HG02943 (cell line): ENCODE measurements around the gene DMRTC2.
"Not testable (repeated sequence)": the region's sequence is repeated elsewhere in the genome, so short reads cannot be mapped to it uniquely, and the experiment has no call there.

ENCODE experiments used
- ATAC-seq: cut with Tn5 transposase; IDR thresholded peaks from one replicate; pipeline ENCODE4 v1.9.1; 2021; ENCODE audit warnings: mild to moderate bottlenecking, low read depth, moderate library complexity; ENCODE audit not compliant: unreplicated experiment

The DMRTC2 gene

DNA sequence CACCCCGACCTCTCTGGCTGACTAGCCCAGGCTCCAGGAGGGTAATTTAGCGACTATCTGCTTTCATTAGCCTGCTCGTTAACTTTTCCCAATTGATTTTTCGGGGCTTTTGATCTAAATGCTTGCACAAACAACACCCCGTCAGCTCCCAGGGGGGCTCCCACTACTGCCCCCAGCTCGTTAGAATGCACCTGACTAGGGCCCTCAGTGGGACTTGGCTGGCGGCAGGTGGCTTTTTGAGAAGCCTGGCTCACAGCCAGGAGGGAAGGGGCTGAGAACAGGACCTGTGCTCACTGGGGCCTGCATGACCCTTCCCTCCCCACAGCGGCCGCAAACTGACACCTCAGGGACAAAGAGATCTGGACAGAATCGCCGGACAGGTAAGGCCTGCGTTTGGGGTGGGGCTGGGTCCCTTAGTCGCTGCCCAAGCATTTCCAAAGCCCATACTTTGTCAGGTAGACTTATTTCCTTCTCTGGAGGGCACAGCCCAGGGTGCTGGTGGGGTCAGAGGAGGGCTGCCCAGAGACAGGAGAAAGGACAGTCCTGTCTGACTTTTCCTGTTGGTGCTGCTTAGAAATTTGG, 24.6 kb downstream of the DMRTC2 start:
- no peak for ATAC-seq

- ATAC-seq: no peak
These were observed 25.6 kb downstream of the DMRTC2 start for GRCh38 chr19:41870401-41870873.

DNA sequence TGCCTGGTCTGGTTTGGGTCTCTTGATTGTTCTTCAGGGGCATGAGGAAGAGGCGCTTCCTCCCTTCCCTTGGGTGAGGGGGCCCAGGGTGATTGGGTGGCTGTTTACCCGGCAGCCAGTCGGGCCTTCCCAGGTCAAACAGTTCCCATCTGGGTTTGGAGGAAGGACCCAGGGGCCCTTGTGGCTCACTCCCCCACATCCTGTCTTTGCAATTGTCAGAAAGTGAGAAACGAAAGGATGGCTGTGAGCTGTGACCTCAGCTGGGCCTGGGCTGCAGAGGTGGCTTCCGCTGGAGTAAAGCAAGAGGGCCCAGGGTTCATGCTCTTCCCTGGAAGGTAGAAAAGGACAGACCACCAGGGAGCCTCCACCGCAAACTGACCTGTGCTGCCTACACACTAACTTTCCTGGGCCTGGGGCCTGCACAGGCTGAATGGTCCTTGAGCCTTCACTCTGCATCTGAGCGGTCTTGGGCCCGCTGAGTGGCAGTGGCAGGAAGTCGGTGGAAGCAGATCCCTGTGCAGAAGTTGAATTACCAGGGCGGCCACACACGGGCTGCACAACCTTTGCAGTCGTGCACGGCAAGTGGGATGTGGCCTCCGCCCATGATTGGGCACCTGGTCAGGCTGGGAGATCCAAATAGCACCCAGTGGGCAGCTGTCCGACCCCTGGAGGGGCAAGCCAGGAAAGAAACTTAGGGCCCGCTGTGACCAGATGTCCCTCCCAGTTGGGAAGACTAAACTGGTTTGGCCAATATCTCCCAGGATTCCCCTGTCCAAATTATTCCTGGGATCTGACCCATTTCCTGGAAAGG, 26.9 kb downstream of the DMRTC2 start:
- peak; percentile 45 for ATAC-seq

DNA sequence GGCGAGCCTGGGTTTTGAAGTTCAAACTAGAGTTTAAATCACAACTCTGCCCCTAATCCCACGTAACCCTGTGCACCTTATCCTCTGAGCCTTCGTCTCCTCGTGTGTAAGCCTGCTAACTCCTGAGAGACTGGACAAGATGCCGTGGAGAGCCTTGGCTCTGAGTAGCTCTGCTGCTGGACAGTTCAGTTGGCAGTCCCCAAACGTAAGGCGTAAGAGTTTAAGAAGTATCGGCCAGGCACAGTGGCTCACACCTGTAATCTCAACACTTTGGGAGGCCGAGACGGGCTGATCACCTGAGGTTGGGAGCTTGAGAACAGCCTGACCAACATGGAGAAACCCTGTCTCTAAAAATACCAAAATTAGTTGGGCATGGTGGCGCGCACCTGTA, 27.5 kb downstream of the DMRTC2 start:
- ATAC-seq: no peak

DNA sequence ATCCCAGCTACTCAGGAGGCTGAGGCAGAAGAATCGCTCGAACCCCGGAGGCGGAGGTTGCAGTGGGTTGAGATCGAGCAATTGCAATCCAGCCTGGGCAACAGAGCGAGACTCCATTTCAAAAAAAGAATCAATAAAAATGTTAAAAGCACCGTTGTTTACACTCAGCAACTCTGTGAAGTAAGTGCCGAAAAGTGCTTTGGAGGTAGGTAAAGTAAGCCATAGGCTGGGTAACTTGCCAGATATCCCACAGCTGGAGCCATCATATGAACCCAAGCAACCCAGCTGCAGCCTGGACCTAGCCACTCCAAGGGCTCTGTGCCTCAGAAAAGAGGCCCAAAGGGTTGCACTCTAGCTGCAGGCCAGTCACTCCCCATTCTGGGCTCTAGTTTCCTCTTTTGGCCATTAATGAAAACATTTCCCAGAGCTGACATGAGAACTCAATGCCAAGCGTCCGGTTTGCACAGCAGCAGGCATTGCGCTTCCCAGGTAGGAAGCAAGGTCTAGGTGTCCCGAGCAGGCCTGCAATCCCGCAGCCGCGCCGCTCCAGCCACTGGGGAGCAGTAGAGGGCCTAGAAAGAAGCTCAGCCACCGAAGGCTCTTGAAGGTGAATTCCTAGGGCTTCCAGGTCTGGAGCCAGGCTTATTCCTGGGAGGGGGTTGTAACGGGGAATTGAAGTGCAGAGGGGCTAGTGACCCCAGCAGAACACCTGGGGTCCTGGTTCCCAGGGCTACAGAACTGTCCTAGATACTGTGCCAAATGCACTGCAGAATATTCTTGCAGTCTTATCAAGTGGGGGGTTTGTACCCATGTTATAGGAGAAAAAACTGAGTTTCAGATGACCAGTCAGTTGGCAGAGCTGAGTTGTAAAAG, 28.2 kb downstream of the DMRTC2 start:
- no peak for ATAC-seq

- ATAC-seq: not testable (repeated sequence)
These were observed 31.1 kb downstream of the DMRTC2 start for GRCh38 chr19:41875973-41876372.

- ATAC-seq: peak; percentile 58
These were observed 32.3 kb downstream of the DMRTC2 start, which contains the start of gene CD79A for GRCh38 chr19:41876847-41877832. CD79A (plus strand) TSS chr19:41877279; CDS start chr19:41877305, 26 bp downstream.

- no peak for ATAC-seq
These were observed 33.4 kb downstream of the DMRTC2 start for GRCh38 chr19:41877916-41878905.

DNA sequence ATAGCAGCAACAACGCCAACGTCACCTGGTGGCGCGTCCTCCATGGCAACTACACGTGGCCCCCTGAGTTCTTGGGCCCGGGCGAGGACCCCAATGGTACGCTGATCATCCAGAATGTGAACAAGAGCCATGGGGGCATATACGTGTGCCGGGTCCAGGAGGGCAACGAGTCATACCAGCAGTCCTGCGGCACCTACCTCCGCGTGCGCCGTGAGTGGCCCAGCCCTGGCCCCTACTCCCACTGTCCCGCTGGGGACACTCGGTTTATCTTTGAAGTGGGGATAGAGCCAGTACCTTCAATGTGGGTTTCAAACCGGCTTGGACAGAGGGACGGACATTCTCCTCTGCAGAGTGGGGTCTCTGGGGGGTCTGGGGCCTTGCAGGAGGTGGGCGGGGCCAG, 34.2 kb downstream of the DMRTC2 start:
- ATAC-seq: no peak

GRCh38 chr19:41879670-41880328, 35.0 kb downstream of the DMRTC2 start:
- ATAC-seq: no peak

GRCh38 chr19:41880329-41880708, 35.5 kb downstream of the DMRTC2 start:
- no peak for ATAC-seq

GRCh38 chr19:41882568-41883462, 38.0 kb downstream of the DMRTC2 start, which contains the start of gene ARHGEF1:
ARHGEF1 (plus strand) TSS chr19:41883184; CDS start chr19:41888083, 4,899 bp downstream.
- ATAC-seq: no peak

- no peak for ATAC-seq
These were observed 38.6 kb downstream of the DMRTC2 start for GRCh38 chr19:41883463-41883820.

DNA sequence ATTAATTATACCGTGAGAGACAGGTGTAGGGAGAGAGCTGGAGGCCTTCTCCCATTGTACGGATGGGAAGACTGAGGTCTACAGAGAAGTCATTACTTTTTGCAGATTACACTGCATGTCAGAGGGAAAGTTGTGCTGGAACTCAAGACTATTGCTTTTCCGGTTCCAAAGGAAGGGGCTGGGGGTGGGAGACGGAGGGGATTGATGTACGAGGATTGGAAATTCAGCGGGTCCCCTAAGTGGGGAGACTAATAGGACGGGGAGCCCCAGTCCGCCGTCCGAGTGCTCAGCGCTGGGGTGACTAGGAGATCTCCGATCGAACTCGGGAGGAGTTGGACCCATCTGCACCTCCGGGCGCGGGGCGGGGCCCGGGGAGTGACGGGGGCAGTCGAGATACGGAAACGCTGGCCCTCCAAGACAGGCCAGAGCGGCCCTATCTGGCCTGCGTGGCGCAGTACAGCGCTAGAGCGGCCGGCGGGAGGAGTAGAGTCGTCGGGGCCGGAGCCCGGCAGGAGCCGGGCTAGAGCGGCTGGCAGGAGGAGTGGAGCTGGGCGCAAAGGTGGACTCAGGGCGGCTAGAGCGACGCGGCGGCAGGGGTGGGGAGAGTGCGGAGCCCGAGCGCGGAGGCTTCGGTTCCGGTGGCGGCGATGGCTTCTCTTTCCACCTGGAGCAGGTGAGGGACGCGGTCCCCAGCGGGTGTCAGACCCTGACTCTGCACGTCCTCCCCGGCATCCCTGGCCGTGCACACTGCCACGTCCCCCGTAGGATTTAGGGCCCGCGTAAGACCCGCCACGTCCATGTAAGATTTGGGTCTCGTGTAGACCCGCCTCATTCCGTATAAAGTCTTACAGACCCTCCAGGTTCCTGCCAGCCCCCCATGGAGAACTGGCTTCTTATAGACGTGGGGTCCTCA, 39.2 kb downstream of the DMRTC2 start:
- ATAC-seq: peak; percentile 69

DNA sequence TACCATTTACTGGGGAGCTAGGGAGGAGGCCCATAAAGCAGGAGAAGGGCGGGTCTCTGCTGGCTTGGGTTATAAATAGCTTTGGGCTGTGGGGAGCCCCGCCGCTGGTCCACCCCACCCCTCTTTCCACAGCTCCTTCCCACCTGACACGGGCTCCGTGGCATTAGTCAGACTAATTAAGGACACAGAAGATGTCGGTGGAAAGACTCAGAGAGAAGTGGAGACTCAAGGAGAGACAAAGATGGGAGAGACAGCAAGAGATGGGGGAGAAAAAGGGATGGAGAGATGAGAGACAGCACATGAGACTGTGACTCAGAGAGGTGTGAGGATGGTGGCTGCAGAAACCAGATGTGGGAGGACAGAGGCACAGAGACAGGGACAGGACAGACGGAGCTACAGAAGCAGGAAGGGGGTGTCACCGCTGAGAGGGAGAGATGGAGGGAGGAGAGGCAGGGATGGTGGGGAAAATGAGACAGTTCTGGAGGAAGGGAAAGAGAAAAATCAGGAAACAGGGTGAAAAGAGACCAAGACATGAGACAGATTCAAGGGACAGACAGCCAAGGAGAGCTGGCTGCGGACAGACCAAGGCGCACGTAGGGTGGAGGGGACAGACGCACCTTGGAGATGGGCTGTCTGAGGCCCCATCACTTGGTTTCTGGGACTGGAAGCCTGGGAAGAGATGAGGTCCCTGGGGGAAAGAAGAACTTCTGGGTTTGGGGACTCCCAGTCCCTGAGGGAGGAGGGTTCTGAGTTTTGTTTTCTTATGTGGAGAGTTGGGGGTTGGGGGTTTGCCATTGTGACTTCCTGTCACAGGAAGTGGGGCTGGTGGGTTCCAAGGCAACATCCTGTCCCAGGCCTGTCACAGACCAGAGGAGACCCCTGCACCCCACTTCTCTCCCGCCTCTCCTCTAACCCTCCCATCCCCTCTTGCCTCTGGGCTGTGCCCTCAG, 42.2 kb downstream of the DMRTC2 start:
- ATAC-seq: no peak
